C4-2B (cell line): ENCODE results near the gene ST6GALNAC2.
A peak's percentile ranks its signal among the peaks of the same experiment; 100 is the strongest.
"Not testable (repeated sequence)": the region's sequence is repeated elsewhere in the genome, so short reads cannot be mapped to it uniquely, and the experiment has no call there.

Experiments used
- H3K27ac ChIP-seq: fragments of 450-650 bp; 2 replicates; pipeline ENCODE4 v1.5.1; 2017
- CTCF ChIP-seq: fragments of 450-650 bp; conservative IDR thresholded peaks from 2 replicates; pipeline ENCODE4 v1.5.1; 2017; ENCODE audit warnings: mild to moderate bottlenecking
- ZFX ChIP-seq: fragments of 450-650 bp; IDR thresholded peaks from 2 replicates; pipeline ENCODE4 v1.6.1; 2017

The ST6GALNAC2 gene

GRCh38 chr17:76523084-76524037 lies 62.3 kb downstream of the ST6GALNAC2 start:
- peak; percentile 100 for TF ChIP-seq CTCF
- TF ChIP-seq ZFX: no peak

GRCh38 chr17:76521683-76522082 lies 64.0 kb downstream of the ST6GALNAC2 start:
- not testable (repeated sequence) for H3K27ac ChIP-seq

More at GRCh38 chr17:76523084-76524037, 62.3 kb downstream of the ST6GALNAC2 start:
- H3K27ac ChIP-seq: no peak overlapping the region

GRCh38 chr17:76521262-76521661 lies 64.4 kb downstream of the ST6GALNAC2 start:
- TF ChIP-seq ZFX: no peak
- no peak for TF ChIP-seq CTCF
- H3K27ac ChIP-seq: no peak overlapping the region

GRCh38 chr17:76519048-76519966 lies 66.4 kb downstream of the ST6GALNAC2 start:
- TF ChIP-seq ZFX (no peak), CTCF (no peak)
- no peak overlapping the region for H3K27ac ChIP-seq

- H3K27ac ChIP-seq: no peak overlapping the region
- no peak for TF ChIP-seq CTCF
- no peak for TF ChIP-seq ZFX
Observed at GRCh38 chr17:76517638-76518038, 68.0 kb downstream of the ST6GALNAC2 start.
